Measurements from ENCODE around the gene IZUMO1R.
A peak's percentile ranks its signal among the peaks of the same experiment; 100 is the strongest.
"Not testable (repeated sequence)": the region's sequence is repeated elsewhere in the genome, so short reads cannot be mapped to it uniquely, and the experiment has no call there.

IZUMO1R gene

DNA sequence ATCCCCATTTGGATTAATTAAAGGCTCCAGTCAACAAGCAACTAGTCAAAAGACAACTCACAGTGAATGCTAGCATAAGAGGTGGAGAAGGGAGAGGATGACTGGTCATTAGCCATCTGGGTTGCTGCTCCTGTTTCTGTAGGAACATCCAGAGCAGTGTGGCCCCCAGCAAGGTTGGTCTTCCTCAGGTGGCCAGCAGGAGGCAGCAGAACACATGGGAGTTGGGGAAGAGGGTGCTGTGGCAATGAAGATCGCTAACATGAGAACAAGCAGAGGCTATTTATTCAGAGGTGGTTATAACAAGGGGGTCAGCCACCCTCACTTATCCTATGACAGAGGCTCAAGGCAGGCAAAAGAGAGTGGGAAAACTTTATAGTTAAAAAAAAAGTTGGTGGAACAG is 21.3 kb downstream of the IZUMO1R start:
- no peak for FAIRE-seq
- DNase-seq (ENCODE audit: low spot score), result no peak

DNA sequence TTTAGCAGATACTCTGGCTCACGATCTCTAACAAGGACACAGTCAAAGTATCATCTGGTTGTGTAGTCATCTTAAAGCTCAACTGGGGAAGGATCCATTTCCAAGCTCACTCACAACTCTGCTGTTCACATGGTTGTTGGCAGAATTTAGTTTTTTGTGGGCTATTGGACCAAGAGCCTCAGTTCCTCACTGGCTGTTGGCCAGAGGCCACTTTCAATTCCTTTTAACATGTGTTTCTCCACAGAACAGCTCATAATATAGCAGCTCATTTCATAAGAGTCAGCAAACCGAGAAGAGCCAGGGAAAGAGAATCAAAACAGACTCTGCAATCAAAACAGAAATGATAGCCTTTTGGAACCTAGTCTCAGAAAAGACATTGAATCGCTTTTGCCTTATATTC is 22.6 kb downstream of the IZUMO1R start:
- FAIRE-seq, result no peak
- DNase-seq (ENCODE audit: low spot score), result no peak

GRCh38 chr11:94328587-94329080 is 24.3 kb downstream of the IZUMO1R start:
- no peak for DNase-seq (ENCODE audit: low spot score)
- FAIRE-seq, result no peak

GRCh38 chr11:94329501-94329900 is 25.1 kb downstream of the IZUMO1R start:
- DNase-seq (ENCODE audit: low spot score) (no peak), FAIRE-seq (no peak)

- no peak for DNase-seq (ENCODE audit: low spot score)
- no peak for FAIRE-seq
Measured at GRCh38 chr11:94330789-94331188, 26.4 kb downstream of the IZUMO1R start.

GRCh38 chr11:94332814-94333213 is 28.4 kb downstream of the IZUMO1R start:
- no peak for DNase-seq (ENCODE audit: low spot score)
- no peak for FAIRE-seq

- no peak for FAIRE-seq
- no peak for DNase-seq (ENCODE audit: low spot score)
Measured at GRCh38 chr11:94336033-94336432, 31.7 kb downstream of the IZUMO1R start.

DNA sequence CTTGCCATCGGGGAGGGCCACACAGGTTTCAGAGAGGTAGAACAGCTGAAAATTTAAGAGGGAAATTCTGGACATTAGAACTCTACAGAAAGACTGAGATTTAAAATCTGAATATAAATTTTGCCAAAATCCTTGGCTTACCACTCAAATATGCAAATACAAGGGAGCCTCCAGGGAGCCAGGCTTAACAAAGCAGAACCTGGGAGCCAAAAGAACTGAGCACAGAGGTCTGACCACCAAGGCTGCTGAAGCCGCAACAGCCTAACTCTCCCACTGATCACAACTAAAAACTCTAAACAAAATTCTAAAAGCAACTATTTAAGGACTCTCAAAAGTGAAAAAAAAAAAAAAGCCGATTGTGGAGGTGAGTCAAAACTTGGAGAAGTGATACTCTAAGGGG is 34.3 kb downstream of the IZUMO1R start:
- FAIRE-seq (no peak), DNase-seq (ENCODE audit: low spot score) (no peak)

DNA sequence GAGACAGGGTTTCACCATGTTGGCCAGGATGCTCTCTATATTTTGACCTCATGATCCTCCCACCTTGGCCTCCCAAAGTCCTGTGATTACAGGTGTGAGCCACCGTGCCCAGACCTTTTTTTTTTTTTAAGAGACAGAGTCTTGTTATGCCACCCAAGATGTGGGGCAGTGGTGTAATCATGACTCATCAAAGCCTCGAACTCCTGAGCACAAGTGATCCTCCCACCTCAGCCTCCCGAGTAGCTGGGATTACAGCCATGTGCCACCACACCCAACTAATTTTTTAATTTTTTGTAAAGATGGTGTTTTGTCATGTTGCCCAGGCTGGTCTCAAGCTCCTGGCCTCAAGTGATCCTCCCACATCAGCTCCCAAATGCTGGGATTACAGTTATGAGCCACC is 37.9 kb downstream of the IZUMO1R start:
- DNase-seq (ENCODE audit: low spot score), result peak; percentile 43
- FAIRE-seq, result no peak

GRCh38 chr11:94343495-94343894 is 39.1 kb downstream of the IZUMO1R start:
- DNase-seq (ENCODE audit: low spot score) (no peak), FAIRE-seq (no peak)

DNA sequence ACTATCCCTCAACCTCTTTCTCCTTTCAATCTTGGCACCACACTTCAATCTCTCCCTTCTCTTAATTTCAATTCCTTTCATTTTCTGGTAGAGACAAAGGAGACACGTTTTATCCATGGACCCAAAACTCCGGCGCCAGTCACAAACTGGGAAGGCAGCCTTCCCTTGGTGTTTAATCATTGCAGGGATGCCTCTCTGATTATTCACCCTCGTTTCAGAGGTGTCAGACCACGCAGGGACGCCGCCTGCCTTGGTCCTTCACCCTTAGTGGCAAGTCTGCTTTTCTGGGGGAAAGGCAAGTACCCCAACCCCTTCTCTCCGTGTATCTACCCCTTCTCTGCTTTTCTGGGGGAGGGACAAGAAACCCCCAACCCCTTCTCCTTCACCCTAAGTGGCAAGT is 41.9 kb downstream of the IZUMO1R start:
- not testable (repeated sequence) for FAIRE-seq; DNase-seq (ENCODE audit: low spot score)

- DNase-seq (ENCODE audit: low spot score); FAIRE-seq: not testable (repeated sequence)
Measured at GRCh38 chr11:94350850-94351563, 46.6 kb downstream of the IZUMO1R start.

All from urothelium cell line (cell line).